ENCODE measurements around the gene GPR25. TPM values are rescaled to one million over a fixed set of nuclear protein-coding genes. Genes with fewer than 3 reads are reported as not detected.

The GPR25 gene
- total RNA-seq, 1 experiment from 2014 or later: not detected

- TF ChIP-seq ARID4B (CRISPR knock-in tag; IDR thresholded peaks at IDR 0.05; ENCODE audit: borderline replicate concordance): no peak
Measured at GRCh38 chr1:200906491-200906890, 33.7 kb downstream of the GPR25 start (continued).

- H3K27me3 Mint-ChIP-seq (ENCODE audit: low read depth): no peaks in the 10 kb centered on the region
- ChIA-PET POLR2A (no interaction called here), CTCF (interaction anchor here (1.0 to 1.8 kb wide), 4 partner anchors 9 to 72 kb away, joined by 3 to 14 read pairs (median 4); no protein-coding TSS in a partner anchor)
- no peak for ATAC-seq
- TF ChIP-seq GABPB1 (CRISPR knock-in tag; IDR thresholded peaks at IDR 0.05): peak; percentile 40; the same call in 1 of the 2 replicates
- TF ChIP-seq GRHL2 (CRISPR knock-in tag; IDR thresholded peaks at IDR 0.05; ENCODE audit: insufficient replicate concordance, severe bottlenecking): no peak
- H3K36me3 Mint-ChIP-seq: peaks cover 31% of the 10 kb centered on the region
- H3K9me3 Mint-ChIP-seq: no peaks in the 10 kb centered on the region
- no peaks in the 10 kb centered on the region for H3K4me1 Mint-ChIP-seq
- no peak for DNase-seq (ENCODE audit: low spot score)
- no peak overlapping the region for H3K4me3 Mint-ChIP-seq
- H3K27ac Mint-ChIP-seq: no peak overlapping the region
Measured at GRCh38 chr1:200907611-200908097, 34.9 kb downstream of the GPR25 start.

- Mint-ChIP-seq H3K9me3 (no peaks in the 10 kb centered on the region), H3K27me3 (ENCODE audit: low read depth) (no peaks in the 10 kb centered on the region), H3K4me3 (no peak overlapping the region), H3K27ac (no peak overlapping the region), H3K4me1 (no peaks in the 10 kb centered on the region), H3K36me3 (peaks cover 30% of the 10 kb centered on the region)
- CTCF ChIA-PET: interaction anchor here (1.0 to 1.8 kb wide), 3 partner anchors 8 to 72 kb away, joined by 3 to 14 read pairs (median 4); no protein-coding TSS in a partner anchor
- no peak for ATAC-seq
- no peak for DNase-seq (ENCODE audit: low spot score)
- POLR2A ChIA-PET: no interaction called here
- TF ChIP-seq STAT6 (CRISPR knock-in tag; conservative IDR thresholded peaks at IDR 0.05; ENCODE audit: low read depth) (no peak), SMAD4 (CRISPR knock-in tag; IDR thresholded peaks at IDR 0.05) (no peak), CREB1 (CRISPR knock-in tag; IDR thresholded peaks at IDR 0.05) (no peak), ELF4 (CRISPR knock-in tag; IDR thresholded peaks at IDR 0.05; ENCODE audit: low read depth) (no peak), ZNF532 (CRISPR knock-in tag; IDR thresholded peaks at IDR 0.05; ENCODE audit: borderline replicate concordance) (no peak), ZNF425 (CRISPR knock-in tag; conservative IDR thresholded peaks at IDR 0.05) (no peak), ARID4B (CRISPR knock-in tag; IDR thresholded peaks at IDR 0.05; ENCODE audit: borderline replicate concordance) (no peak), ZNF416 (CRISPR knock-in tag; IDR thresholded peaks at IDR 0.05) (no peak), ZNF232 (CRISPR knock-in tag; IDR thresholded peaks at IDR 0.05) (no peak), GRHL2 (CRISPR knock-in tag; IDR thresholded peaks at IDR 0.05; ENCODE audit: insufficient replicate concordance, severe bottlenecking) (no peak)
Measured at GRCh38 chr1:200908191-200908868, 35.5 kb downstream of the GPR25 start.

All from WTC11 (cell line).